Retina (tissue), 1 donor: ENCODE results near the gene PEX10.
"Not testable (repeated sequence)": the region's sequence is repeated elsewhere in the genome, so short reads cannot be mapped to it uniquely, and the experiment has no call there.

Experiments
- DNase-seq: peaks from one replicate; pipeline ENCODE4 v3.0.0-alpha.2; 2016

The PEX10 gene

DNA sequence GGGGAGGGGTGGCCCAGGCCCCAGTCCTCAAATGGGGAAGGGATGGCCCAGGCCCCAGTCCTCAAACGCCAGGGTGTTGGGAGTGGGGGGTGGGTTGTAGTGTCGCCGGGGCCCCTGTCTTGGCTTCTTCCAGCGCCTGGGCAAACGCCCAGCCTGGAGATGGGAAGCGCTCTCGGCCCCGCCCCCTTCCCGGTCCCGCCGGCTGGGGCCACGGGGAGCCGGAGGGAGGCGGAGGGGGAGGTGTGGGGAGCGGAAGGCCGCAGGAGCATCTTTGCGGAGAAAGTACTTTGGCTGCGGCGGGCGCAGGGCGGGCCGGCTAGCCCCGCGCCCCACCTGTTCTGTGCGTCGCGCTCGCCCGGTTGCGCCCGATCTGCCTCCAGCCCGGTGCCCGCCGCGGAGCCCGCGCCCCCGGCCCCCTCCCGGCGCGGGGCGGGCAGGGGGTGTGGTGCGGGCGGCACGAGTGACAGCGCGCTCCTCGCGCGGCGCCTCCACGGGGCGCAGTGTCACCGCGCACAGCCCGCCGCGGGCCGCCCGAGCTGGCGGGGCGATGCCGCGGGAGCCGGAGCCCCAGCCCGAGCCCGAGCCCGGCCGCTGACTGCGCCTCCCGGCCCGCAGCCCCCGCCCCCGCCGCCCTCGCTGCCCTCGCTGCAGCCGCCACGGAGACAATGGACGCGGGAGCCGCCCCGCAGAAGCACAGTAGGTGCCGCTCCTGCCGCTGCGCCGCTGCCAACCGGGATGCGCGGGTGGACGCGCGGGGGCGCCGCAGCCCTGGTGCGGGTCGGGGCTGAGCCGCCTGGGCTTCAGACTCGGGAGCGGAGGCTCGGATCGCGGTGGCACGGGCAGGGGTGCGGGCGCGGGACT lies 31.1 kb upstream of the PEX10 start:
- DNase-seq = peak; percentile 51

DNA sequence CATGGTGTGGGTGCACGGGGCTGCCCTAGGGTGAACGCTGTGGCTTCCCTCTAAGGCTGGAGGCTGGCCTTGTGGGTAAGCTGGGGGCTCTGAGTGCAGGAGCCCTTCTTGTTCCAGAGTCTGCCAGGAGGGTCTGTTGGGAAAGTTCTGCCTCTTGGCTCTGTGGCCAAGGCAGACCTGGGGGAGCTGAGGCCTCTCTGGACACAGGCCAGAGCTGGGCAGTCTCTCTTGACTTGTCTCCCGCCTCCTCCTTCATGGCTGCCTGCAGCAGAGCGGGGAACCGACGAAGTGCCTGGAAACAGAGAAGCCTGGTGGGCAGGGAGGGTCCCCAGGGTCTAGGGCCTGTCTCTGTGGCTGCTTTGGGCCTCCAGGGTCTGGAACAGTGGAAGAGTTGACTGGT lies 30.3 kb upstream of the PEX10 start:
- DNase-seq = no peak

DNA sequence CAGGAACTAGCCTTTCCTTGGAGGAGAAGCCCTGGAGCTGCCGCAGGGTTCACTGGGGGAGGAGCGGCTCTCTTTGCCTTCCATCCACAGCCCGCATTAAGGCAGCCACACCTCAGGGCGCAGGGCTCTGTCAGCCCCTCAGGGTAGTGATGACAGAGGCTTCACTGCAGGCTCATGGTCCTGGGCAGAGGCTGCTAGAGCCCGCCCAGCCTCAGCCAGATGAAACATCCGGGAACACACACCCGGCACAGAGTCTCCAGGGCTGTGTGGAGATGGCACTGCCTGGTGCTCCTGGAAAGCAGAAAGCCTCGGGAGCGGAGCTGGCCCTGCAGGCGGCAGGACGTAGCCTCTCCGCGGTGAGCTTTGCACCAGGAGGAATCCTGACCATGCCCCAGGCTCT lies 29.4 kb upstream of the PEX10 start:
- DNase-seq = peak; percentile 42

DNA sequence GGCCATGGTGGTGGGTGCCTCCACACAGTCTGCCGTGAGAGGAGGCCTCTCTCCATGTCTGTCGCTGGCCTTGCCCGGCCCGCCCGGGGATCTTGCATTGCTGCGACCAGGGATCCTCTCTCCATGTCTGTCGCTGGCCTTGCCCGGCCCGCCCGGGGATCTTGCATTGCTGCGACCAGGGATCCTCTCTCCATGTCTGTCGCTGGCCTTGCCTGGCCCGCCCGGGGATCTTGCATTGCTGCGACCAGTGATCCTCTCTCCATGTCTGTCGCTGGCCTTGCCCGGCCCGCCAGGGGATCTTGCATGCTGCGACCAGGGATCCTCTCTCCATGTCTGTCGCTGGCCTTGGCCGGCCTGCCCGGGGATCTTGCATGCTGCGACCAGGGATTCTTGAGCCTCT lies 28.0 kb upstream of the PEX10 start:
- not testable (repeated sequence) for DNase-seq

DNA sequence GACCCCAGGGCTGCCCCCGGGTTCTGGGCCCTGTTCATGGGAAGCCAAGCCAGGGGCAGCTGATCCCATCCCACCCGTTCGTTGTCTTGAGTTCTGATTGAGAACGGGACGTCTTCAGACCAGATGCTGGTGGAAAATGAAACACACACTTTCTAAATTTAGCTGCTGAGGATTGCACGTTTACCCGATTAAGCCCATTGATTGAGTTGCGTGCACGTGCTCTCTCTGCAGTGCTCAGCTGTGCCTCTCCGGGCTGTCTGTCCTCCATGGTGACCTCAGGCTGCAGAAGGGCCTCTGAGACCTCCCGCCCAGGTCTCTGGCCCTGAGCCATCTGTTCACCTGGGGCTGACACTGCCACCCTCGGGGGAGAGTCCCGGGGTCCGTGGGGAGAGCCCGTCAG lies 27.0 kb upstream of the PEX10 start:
- DNase-seq = no peak

DNA sequence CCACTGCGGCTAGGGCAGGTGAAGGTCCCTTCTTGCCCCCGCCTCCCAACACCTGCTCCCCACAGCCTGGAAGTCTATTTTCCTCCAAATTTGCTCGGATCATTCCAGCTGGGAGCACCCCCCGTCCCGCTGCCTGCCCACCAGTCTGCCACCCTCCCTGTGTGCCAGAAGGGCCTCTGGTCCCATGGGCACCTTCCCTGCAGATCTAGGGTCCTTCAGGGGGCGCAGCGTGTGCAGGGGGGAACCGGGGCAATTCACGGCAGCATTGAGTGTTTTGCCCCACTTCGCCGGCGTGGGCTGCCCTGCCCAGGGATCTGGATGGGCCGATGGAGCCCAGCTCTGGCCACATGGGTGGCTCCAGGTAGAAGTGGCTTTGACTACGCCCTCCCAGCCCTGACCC lies 26.3 kb upstream of the PEX10 start:
- DNase-seq = no peak

DNA sequence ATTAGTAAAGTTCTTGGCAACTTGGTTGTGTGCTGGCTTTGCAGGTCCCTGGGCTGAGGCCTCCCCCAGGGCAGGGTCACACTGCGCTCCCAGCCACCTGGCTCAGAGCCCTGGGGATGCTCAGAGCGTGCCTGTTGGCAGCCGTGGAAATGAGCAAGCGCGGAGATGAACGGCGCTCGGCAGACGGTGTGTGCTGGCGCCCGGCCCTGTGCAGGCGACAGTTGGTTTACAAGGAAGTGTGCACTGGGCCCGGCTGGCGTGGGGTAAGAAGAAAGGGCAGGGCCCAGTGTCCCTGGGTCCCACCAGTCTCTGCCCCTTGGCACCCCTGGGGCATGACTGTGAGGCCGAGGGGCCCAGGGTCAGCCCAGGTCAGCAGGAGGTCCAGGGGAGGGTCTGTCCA lies 25.7 kb upstream of the PEX10 start:
- no peak for DNase-seq

DNA sequence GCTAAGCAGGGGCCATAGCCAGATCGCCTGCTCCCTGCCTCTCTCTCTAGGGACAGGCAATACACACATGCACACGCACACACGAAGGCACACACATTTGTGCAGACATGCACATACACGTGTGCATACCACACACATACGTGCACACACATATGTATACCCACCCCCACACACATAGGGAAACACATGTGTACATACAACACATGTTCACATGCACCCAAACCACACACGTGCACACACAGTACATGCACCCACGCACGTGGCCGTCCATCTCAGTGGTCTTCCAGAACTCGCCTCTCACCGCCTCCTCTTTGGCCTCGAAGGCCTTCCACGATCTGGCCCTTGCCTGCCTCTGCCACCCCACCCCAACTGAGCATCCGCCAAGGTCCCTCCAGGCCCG lies 25.3 kb upstream of the PEX10 start:
- DNase-seq = no peak

DNA sequence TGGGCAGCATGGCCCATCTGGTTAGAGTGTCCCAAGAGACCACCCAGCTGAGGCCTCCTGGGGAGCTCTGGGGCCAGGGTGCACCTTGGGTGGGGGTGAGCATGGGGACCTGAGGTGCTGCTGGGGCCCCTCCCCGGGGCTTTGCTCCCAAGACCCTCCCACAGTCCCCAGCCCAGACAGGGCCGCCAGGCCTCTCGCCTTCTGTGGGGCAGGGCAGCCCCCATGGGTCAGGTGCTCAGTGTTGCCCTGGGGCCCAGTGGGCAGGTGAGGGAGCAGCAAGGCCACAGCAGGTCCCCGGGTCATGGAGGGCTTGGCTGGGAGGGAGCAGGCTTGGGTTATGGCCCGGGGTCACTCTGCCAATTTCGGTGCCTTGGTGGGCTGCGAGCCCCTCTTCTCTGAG lies 24.5 kb upstream of the PEX10 start:
- no peak for DNase-seq

DNA sequence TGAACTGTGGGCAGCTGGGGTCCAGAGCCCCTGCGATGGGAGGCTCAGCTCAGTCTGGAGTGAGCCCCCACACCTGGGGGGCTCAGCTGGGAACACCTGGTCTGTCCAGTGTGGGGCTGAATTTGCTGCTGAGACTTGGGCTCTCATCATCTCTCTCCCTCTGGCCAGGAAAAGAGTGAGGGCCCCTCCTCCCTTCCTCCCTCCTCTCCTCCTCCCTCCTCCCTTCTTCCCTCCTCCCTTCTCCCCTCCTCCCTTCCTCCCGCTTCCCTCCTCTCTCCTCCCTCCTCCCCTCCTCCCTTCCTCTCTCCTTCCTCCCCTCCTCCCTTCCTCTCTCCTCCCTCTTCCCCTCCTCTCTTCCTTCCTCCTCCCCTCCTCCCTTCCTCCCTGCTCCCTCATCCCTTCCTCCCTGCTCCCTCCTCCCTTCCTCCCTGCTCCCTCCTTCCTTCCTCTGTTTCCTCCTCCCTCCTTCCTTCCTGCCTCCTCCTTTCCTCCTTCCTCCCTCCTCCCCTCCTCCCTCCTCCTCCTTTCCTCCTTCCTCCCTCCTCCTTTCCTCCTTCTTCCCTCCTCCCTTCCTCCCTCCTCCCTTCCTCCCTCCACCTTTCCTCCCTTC lies 23.5 kb upstream of the PEX10 start:
- no peak for DNase-seq

DNA sequence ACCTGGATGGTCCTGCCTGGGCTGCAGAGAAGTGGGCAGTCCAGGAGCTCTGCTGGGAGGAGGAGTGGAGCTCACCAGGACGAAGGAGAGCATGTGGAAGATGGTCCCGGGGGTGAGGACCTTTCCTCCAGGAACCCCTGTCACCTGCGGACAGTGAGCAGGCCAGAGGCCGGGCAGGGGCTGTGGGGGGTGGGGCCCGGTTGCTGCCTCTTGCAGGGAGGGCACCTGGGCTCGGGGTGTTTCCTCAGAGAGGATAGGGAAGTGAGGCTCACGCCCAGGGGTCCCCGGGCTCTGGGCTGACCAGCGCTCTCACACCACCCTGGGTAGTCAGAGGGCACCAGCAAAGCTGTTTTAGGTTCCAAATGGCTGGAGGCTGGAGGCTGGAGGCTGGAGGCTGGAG lies 22.7 kb upstream of the PEX10 start:
- no peak for DNase-seq

DNA sequence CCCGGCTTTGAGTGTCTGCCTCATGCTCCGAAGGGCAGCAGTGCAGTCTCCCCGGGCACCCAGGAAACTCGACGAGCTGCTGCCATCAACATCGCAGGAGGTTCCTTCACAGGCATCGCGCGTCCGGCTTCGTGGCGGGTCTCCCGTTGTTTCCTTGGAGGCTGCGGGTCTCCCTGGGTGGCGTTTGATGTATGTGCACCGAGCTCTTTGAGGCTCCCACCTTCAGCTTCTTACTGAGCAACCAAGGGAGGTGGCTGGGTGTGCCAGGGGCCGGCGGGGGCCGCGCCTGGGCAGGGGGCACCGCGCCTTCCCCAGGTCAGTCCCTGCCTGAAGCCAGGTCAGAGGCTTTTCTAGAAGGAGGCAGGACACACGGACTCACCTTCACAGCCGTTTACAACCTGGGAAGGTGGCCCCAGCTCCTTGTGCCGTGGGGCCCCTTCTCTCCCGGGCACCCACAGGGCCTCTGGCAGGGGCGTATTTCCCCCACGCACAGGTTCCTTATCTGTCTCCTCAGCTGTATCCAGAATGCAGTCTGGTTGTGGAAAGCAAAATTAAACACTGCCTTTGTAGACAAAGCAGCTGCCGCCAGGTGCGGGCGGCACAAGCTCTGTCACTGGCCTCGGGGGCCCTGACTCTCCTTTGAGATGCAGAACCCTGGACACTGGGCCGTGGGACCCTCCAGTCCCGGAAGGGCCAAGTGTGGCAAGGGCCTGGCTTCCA lies 21.7 kb upstream of the PEX10 start:
- DNase-seq = no peak

DNA sequence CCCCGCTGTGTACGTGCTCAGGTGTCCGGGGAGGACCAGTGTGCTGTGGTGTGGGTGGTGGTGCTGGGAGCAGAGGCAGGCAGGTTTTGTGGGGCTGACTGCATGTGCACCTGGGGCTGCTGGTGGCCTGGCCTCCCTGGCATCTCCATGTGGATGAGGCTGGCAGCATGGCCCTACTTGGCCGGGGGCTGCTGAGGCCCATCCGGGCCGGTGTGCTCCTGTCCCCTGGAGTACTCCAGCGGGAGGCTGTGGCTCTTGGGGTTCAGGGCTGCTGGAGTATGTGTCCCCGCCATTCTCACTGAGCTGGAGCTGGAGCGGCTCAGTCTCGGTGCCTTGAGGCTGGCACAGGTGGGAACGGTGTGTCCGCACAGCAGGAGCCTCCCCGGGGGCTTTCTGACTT lies 20.8 kb upstream of the PEX10 start:
- DNase-seq = no peak

DNA sequence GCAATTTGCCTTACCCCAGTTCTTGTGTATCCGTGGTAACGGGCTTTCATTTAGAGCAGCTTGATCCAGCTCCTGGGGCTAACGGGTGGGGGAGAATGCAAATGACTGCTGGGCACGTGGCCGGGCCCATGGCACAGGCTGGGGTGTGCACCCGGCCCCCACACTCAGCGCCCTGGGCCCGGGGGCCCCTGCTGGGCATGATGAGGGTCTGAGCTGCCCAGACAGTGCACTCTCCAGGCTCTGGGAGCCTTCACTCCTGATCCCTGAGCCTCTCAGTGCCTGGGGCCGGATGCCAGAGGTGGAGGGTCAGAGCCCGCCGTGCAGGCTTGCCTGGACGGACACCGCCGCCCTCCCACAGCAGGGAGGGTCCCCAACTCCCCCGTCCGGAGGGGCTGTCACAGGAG lies 20.1 kb upstream of the PEX10 start:
- DNase-seq = peak; percentile 64

DNA sequence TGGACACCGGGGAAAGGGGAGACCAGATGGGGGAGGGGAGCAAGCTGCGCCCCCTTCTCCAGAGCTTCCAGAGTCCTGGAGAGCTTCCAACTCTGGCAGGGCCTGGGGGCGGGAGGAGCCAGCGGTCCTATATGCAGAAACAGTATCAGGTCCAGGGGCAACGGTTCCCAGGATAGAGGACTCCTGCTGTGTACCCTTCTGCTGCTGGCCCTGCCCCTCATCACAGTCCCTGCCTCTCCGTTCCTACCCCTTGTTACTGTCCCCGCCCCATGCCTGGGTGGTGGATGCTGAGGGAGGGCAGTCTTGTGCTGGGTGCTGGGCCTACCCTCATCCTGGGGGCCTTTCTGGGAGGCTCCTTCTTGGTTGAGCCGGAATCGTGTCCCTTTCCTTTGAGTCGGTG lies 19.2 kb upstream of the PEX10 start:
- peak; percentile 64 for DNase-seq

DNA sequence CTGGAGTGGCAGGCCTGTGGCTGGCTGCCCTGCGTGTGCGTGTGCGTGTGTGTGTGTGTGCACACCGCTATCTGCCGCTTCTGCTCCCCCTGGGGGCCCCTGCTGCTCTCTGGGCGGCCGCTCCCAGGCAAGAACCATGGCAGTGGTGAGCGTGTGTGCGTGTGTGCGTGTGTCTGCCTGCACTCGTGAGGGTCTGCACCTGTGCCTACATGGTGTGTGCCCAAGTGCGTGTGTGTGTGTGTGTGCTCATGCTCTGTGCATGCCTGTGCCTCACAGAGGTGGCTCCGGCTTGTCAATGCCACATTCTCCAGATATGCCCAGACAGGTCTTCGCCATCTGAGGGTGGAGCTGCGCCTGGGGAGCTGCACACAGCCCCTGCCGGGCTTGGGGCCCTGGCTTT lies 18.7 kb upstream of the PEX10 start:
- DNase-seq = peak; percentile 65

DNA sequence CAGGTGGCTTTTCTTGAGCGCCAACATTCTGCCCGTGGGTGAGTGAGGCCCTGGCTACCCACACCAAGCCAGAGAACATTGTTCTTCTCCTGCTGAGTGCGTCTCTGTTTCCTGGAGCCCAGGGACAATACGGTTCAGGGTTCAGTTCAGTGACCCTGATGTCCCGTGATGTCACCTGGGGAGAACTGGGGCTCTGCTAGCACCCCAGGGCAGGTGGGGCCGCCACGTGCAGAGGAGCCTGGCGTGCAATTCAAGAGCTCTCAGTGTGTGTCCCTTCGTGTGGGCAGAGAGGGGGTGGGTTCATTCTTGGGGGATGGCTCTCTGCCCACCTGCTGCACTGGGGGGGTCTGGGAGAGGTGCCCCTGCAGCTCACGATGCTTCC lies 18.2 kb upstream of the PEX10 start:
- peak; percentile 24 for DNase-seq

DNA sequence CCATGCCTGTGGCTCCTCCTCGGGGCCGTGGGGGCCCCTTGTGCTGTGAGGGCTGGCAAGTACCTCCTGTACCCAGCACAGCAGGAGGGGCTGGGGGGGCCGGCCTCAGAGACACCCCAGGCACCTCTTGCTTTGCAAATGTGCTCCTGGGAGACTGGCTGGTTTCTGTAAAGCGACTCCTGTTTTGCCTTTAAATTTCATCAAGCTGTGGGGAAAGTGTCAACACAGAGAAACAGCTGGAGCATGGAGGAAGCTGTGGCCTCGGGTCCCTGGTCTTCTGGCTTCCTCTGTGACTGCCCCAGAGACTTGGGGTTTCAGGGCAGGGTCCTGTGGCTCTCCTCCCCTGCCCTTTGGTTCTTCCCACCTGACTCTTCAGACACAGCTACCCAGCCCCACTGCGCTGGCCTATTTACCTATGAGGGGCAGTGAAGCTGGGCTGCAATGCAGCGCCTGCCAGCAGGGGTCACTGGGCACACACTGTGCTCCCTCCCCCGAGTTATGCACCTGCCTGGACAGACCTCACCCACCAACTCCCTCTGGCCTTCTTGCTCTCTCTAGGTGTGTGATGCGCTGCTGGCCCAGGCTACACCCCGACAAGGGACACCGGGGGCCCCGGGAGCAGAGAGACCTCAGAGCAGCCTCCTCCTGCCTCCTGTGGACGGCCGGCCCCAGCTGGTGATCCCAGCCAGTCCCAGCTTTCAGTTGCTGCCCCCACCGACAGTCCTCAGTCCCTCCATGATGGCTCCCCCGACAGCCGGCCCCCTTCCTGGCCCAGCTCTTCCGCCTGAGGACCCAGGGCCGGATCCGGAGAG lies 17.6 kb upstream of the PEX10 start:
- DNase-seq = peak; percentile 36

DNA sequence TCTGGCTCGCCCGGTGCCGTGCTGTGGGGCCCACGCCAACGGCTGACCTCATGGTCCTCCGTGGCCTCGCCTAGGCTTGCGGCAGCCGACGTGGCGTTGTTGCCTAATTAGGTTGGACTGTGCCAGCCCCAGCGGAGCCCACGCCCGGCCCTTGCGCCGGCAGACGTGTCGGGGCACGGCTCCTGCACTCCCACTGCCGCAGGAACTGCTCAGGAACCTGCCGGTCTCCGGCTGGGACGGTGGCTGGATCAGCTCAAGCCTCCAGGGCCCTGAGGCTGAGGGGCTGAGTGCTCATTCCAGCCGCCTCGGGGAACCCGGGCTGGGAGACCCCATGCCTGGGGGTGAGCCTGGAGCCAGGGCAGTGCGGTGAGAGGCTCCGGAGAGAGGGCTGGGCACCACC lies 16.1 kb upstream of the PEX10 start:
- DNase-seq = no peak

DNA sequence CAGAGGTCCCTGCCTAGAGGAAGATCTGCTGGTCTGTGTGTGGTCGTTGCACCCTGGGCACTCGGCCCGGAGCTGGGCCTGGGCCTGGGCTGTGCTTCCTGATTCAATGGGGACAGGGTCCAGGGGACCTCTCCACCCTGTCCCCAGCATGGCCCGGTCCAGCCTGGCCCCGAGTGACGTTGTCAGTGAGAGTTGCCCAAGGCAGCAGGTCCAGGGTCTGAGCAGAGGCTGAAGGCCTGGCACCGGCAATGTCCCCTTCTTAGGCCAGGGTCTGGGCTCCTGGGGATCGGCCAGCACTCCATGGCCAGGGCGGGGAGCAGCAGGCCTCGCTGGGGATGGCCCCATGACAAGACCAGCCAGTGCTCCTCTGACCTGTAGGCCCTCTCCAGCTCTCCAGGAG lies 15.6 kb upstream of the PEX10 start:
- no peak for DNase-seq

DNA sequence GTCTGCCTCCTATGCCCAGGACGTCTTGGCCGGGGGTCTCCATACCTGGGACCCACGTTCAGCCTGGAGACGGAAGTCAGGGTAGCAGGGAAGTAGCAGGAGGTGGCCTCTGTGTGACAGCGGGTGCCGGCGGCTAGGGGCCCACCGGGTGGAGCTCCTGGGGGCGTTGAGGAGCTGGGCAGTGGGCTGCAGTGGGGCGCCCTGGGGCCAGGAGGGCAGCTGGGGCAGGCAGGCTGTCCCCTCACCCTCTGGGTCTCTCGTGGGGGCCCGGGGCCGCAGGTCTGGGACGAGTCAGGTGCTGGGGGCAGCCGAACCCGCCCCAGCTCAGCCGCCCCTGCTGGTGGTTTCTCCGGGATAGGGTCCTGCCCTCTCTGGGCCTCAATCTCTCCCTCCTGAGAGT lies 14.7 kb upstream of the PEX10 start:
- no peak for DNase-seq

DNA sequence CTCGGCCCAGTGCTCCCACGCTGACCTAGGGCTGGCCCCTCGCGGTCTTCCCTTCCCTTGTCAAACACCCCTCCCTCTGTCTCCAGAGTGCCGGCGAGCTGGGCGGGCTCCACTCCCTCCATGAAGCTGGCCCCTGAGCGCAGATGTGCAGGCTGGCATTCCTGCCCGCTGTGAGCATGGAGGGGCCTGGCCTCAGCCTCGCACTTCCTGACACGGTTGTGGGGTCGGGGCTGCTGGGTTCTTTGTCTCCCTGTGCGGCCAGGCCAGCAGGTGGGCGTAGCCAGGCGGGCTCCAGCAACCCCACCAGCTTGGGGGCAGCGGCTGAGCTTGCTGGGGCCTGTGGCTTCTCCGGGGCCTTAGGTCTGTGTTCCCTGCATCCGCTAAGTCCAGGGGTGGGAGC lies 14.2 kb upstream of the PEX10 start:
- DNase-seq = peak; percentile 77

DNA sequence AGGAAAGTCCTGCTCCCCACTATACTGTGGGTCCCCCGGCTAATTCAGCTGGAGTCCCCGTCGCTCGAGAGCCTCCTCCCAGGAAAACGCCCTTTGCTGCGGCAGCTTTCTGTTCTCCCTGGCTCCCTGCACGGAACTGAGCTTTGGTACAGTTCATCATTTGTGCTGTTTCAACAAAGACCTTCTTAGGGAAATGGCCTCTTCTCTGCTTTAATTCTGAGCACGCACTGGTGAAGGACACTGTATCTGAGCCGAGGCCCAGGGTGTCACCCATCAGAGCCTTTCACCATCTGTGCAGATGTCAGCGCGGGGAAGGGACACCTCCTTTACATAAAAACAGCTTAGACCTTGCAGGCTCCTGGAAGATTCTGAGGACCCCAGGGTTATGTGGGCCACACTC lies 13.5 kb upstream of the PEX10 start:
- no peak for DNase-seq
